ENCODE results near the gene SLC27A1.

Gene SLC27A1

GRCh38 chr19:17470068-17470841, at the start of gene SLC27A1:
SLC27A1 (plus strand) TSS chr19:17470524; CDS start chr19:17470541, 17 bp downstream.
- FAIRE-seq (peak; percentile 30), DNase-seq (ENCODE audit: insufficient read length, low spot score) (peak; percentile 91)
- TF ChIP-seq POLR2A (IDR thresholded peaks at IDR 0.05; ENCODE audit: low read depth, low read length), result no peak

GRCh38 chr19:17421942-17422341, 48.4 kb upstream of the SLC27A1 start:
- FAIRE-seq (no peak), DNase-seq (ENCODE audit: insufficient read length, low spot score) (no peak)
- TF ChIP-seq POLR2A (IDR thresholded peaks at IDR 0.05; ENCODE audit: low read depth, low read length), result no peak

- no peak for TF ChIP-seq POLR2A (IDR thresholded peaks at IDR 0.05; ENCODE audit: low read depth, low read length)
- DNase-seq (ENCODE audit: insufficient read length, low spot score) (no peak), FAIRE-seq (no peak)
Measured at GRCh38 chr19:17423429-17424208, 46.7 kb upstream of the SLC27A1 start.

GRCh38 chr19:17424743-17425365, 45.5 kb upstream of the SLC27A1 start:
- DNase-seq (ENCODE audit: insufficient read length, low spot score) (no peak), FAIRE-seq (no peak)
- no peak for TF ChIP-seq POLR2A (IDR thresholded peaks at IDR 0.05; ENCODE audit: low read depth, low read length)

GRCh38 chr19:17429641-17430113, 40.6 kb upstream of the SLC27A1 start:
- FAIRE-seq (no peak), DNase-seq (ENCODE audit: insufficient read length, low spot score) (no peak)
- no peak for TF ChIP-seq POLR2A (IDR thresholded peaks at IDR 0.05; ENCODE audit: low read depth, low read length)

- no peak for TF ChIP-seq POLR2A (IDR thresholded peaks at IDR 0.05; ENCODE audit: low read depth, low read length)
- FAIRE-seq, result no peak
- no peak for DNase-seq (ENCODE audit: insufficient read length, low spot score)
Measured at GRCh38 chr19:17431417-17431816, 38.9 kb upstream of the SLC27A1 start.

- TF ChIP-seq POLR2A (IDR thresholded peaks at IDR 0.05; ENCODE audit: low read depth, low read length), result no peak
- no peak for FAIRE-seq
Measured at GRCh38 chr19:17435218-17435617, 35.1 kb upstream of the SLC27A1 start.

GRCh38 chr19:17436094-17436873, 34.0 kb upstream of the SLC27A1 start:
- no peak for TF ChIP-seq POLR2A (IDR thresholded peaks at IDR 0.05; ENCODE audit: low read depth, low read length)
- FAIRE-seq (no peak), DNase-seq (ENCODE audit: insufficient read length, low spot score) (no peak)

More at GRCh38 chr19:17435218-17435617, 35.1 kb upstream of the SLC27A1 start:
- DNase-seq (ENCODE audit: insufficient read length, low spot score), result no peak

- no peak for TF ChIP-seq POLR2A (IDR thresholded peaks at IDR 0.05; ENCODE audit: low read depth, low read length)
- DNase-seq (ENCODE audit: insufficient read length, low spot score), result no peak
- no peak for FAIRE-seq
Measured at GRCh38 chr19:17436874-17437267, 33.5 kb upstream of the SLC27A1 start.

GRCh38 chr19:17441241-17442021, 28.9 kb upstream of the SLC27A1 start:
- DNase-seq (ENCODE audit: insufficient read length, low spot score) (no peak), FAIRE-seq (no peak)
- no peak for TF ChIP-seq POLR2A (IDR thresholded peaks at IDR 0.05; ENCODE audit: low read depth, low read length)

GRCh38 chr19:17445526-17446165, 24.7 kb upstream of the SLC27A1 start:
- no peak for DNase-seq (ENCODE audit: insufficient read length, low spot score)
- TF ChIP-seq POLR2A (IDR thresholded peaks at IDR 0.05; ENCODE audit: low read depth, low read length), result no peak
- no peak for FAIRE-seq

- DNase-seq (ENCODE audit: insufficient read length, low spot score), result no peak
- no peak for FAIRE-seq
- TF ChIP-seq POLR2A (IDR thresholded peaks at IDR 0.05; ENCODE audit: low read depth, low read length), result no peak
Measured at GRCh38 chr19:17447704-17448130, 22.6 kb upstream of the SLC27A1 start.

All from H54 (cell line).